ENCODE measurements around the gene FOXD4L1.
"Not testable (repeated sequence)": the region's sequence is repeated elsewhere in the genome, so short reads cannot be mapped to it uniquely, and the experiment has no call there.

DNA sequence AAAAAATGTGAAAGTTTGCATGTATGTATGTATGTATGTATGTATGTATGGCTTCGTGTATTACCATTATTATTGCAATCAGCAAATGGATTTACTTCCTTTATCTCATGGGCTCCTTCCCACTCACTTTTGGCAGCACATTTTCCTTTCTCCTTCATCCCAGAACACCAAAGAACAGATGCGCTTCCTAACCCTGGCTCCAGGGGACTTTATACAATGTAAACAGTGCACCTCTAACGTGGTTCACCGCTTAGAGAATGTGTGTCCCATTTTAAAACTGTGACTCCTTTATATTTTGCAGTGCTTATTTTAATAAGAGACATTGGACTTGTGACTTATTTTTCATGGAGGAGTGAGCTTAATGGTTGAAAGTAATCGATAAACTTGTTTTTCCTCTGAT lies 29.7 kb downstream of the FOXD4L1 start:
- not testable (repeated sequence) for TF ChIP-seq CTCF, EP300 (IDR thresholded peaks at IDR 0.05)
